Endothelial cell of umbilical vein (primary cell): ENCODE data around the gene CAPN1. TPM values are rescaled to one million over a fixed set of nuclear protein-coding genes. Genes with fewer than 3 reads are reported as not detected.

ENCODE experiments used
- BruUV-seq: library from RNA; stranded (reverse); fragments of 400-500 nt; replicated peaks from 2 replicates; lab custom pipeline; 2021; lab: Mats Ljungman, UMichigan
- CTCF ChIA-PET: fragments of 300-600, 350-600 bp; sonication (Branson Sonifier 250); formaldehyde crosslinking; loops from one replicate; lab custom pipeline; 2021; ENCODE audit warnings: antibody characterized with exemption, inconsistent platforms; lab: Charles Lee
- POLR2A ChIA-PET: fragments of 300-600, 350-600 bp; sonication (Branson Sonifier 250); formaldehyde crosslinking; loops from one replicate; lab custom pipeline; 2021; ENCODE audit warnings: antibody characterized with exemption, inconsistent platforms; lab: Charles Lee
- DNase-seq: peaks from one replicate; pipeline ENCODE4 v3.0.0-alpha.2; 2011; ENCODE audit warnings: low read depth, low spot score
- FAIRE-seq: peaks from 2 replicates; lab custom pipeline; 2011; peaks lifted over from hg19 to GRCh38; lab: Jason Lieb, UNC
- H2AFZ ChIP-seq: 2 replicates; pipeline ENCODE4 v1.6.0; 2012; ENCODE audit warnings: low read depth, low read length, control low read depth, inconsistent platforms
- H3K27ac ChIP-seq: 2 replicates; pipeline ENCODE4 v1.5.1; 2011; ENCODE audit warnings: low read depth, mild to moderate bottlenecking, control low read depth, low read length, moderate library complexity; ENCODE audit not compliant: insufficient read depth
- H3K27me3 ChIP-seq, 2 experiments: 2 replicates each; pipeline versions ENCODE4 v1.6.0 to v1.6.1; 2011; ENCODE audit warnings: low read length in 2 of 2, mixed read lengths in 1 of 2; ENCODE audit not compliant: control insufficient read depth in 2 of 2, insufficient read depth in 2 of 2
- H3K36me3 ChIP-seq, 2 experiments: 2 replicates in 1 of 2; 3 replicates in 1 of 2; pipeline ENCODE4 v1.5.1; 2011; ENCODE audit warnings: low read length in 2 of 2, mild to moderate bottlenecking in 1 of 2, moderate library complexity in 1 of 2; ENCODE audit not compliant: control insufficient read depth in 2 of 2, insufficient read depth in 2 of 2; ENCODE audit errors: extremely low read depth in 1 of 2
- H3K4me1 ChIP-seq: 3 replicates; pipeline ENCODE4 v1.5.1; 2011; ENCODE audit warnings: mild to moderate bottlenecking, low read length; ENCODE audit not compliant: control insufficient read depth, insufficient read depth; ENCODE audit errors: extremely low read depth
- H3K4me2 ChIP-seq: 2 replicates; pipeline ENCODE4 v1.6.1; 2011; ENCODE audit warnings: low read length, control low read depth, mixed read lengths; ENCODE audit not compliant: insufficient read depth
- H3K4me3 ChIP-seq, 3 experiments: fragments of 200-600 bp in 1 of 3; sonication (generic), shearing (Covaris generic) in 1 of 3; replicated peaks in 1 of 3; 2 replicates each; pipeline ENCODE4 v1.5.1; 2011 to 2016; ENCODE audit warnings: control low read depth in 3 of 3, low read length in 3 of 3, mild to moderate bottlenecking in 2 of 3, inconsistent platforms in 1 of 3, low read depth in 1 of 3, moderate library complexity in 1 of 3; ENCODE audit not compliant: insufficient read depth in 1 of 3
- H3K79me2 ChIP-seq: 2 replicates; pipeline ENCODE4 v1.6.0; 2012; ENCODE audit warnings: low read length, inconsistent platforms; ENCODE audit not compliant: control insufficient read depth, insufficient read depth
- H3K9ac ChIP-seq: replicated peaks from 2 replicates; pipeline ENCODE3; 2011; ENCODE audit warnings: low read length, control low read depth; ENCODE audit not compliant: insufficient read depth; ENCODE audit errors: extremely low read depth
- H3K9me1 ChIP-seq: replicated peaks from 3 replicates; pipeline ENCODE4 v1.6.0; 2011; ENCODE audit warnings: mild to moderate bottlenecking, low read length; ENCODE audit not compliant: control insufficient read depth, insufficient read depth; ENCODE audit errors: extremely low read depth
- H3K9me3 ChIP-seq: replicated peaks from 2 replicates; pipeline ENCODE4 v1.5.1; 2012; ENCODE audit warnings: low read length, inconsistent platforms; ENCODE audit not compliant: control insufficient read depth, insufficient read depth
- H4K20me1 ChIP-seq: replicated peaks from 2 replicates; pipeline ENCODE3; 2011; ENCODE audit warnings: mild to moderate bottlenecking, low read length; ENCODE audit not compliant: control insufficient read depth, insufficient read depth; ENCODE audit errors: extremely low read depth
- CTCF ChIP-seq, 2 donors: IDR thresholded peaks; 1 replicate in 1 of 2; 2 replicates in 1 of 2; pipeline ENCODE4 v1.5.1; 2011; ENCODE audit warnings: low read length in 2 of 2, mild to moderate bottlenecking in 2 of 2, moderate library complexity in 2 of 2, control low read depth in 1 of 2, inconsistent platforms in 1 of 2, low read depth in 1 of 2; ENCODE audit not compliant: insufficient read depth in 1 of 2; ENCODE audit errors: extremely low read depth in 1 of 2
- EZH2 ChIP-seq: IDR thresholded peaks from 2 replicates; pipeline ENCODE4 v1.6.1; 2012; ENCODE audit warnings: borderline replicate concordance, low read depth, mild to moderate bottlenecking, moderate library complexity, low read length, inconsistent platforms; ENCODE audit not compliant: severe bottlenecking
- FOS ChIP-seq: IDR thresholded peaks from 2 replicates; pipeline ENCODE4 v1.6.1; 2011; ENCODE audit warnings: mild to moderate bottlenecking, low read length, moderate library complexity, borderline replicate concordance; ENCODE audit not compliant: insufficient read depth
- GATA2 ChIP-seq: IDR thresholded peaks from 2 replicates; pipeline ENCODE4 v1.7.0; 2011; ENCODE audit warnings: low read depth, mild to moderate bottlenecking, moderate library complexity, mixed read lengths, low read length; ENCODE audit not compliant: insufficient read length, insufficient read depth
- JUN ChIP-seq: IDR thresholded peaks from 2 replicates; pipeline ENCODE4 v1.6.1; 2011; ENCODE audit warnings: borderline replicate concordance, low read depth; ENCODE audit not compliant: insufficient read length, insufficient read depth
- MYC ChIP-seq: IDR thresholded peaks from one replicate; pipeline ENCODE4 v1.6.1; 2011; ENCODE audit warnings: mild to moderate bottlenecking, low read depth, low read length
- POLR2A ChIP-seq: IDR thresholded peaks from 2 replicates; pipeline ENCODE4 v1.6.1; 2012; ENCODE audit warnings: low read depth, mild to moderate bottlenecking, control low read depth, low read length
- POLR2AphosphoS5 ChIP-seq: IDR thresholded peaks from 2 replicates; pipeline ENCODE4 v1.6.1; 2012; ENCODE audit warnings: low read depth, mild to moderate bottlenecking, control low read depth, low read length, moderate library complexity; ENCODE audit not compliant: insufficient read depth
- dilution Hi-C: fragments of 300-500 bp; cut with MboI; formaldehyde crosslinking; loops from one replicate; pipeline ENCODE4 v1.15.0; 2019; ENCODE audit warnings: low sequenced_read_pairs; ENCODE audit not compliant: extremely low pct_ligation_motif_present
- intact Hi-C: fragments of 100-400 bp; cut with micrococcal nuclease; formaldehyde crosslinking; loops from one replicate; pipeline ENCODE4 v1.10.0; 2022
- polyA plus RNA-seq, 4 experiments: library from polyadenylated mRNA; depleted of rRNA in 3 of 4; stranded (reverse) in 3 of 4; unstranded in 1 of 4; fragments of >200 nt; gene quantifications; 2 replicates each; pipeline versions ENCODE4 v1.2.1 to v1.2.3, GENCODE V29; 2011 to 2012; ENCODE audit warnings: missing spikeins in 1 of 4
- total RNA-seq: library from RNA; stranded (reverse); gene quantifications from 2 replicates; pipeline ENCODE4 v1.2.3, GENCODE V29; 2021
- TF ChIP-seq, protein P1 (sequence below): IDR thresholded peaks from 2 replicates; pipeline ENCODE4 v1.6.1; 2011; ENCODE audit not compliant: insufficient read depth, insufficient read length

CAPN1 gene
- total and polyA plus RNA-seq, 2 donors (not counting 3 experiments of a cell fraction or from before 2014, with no cell fraction given) = 217 to 218 TPM

DNA sequence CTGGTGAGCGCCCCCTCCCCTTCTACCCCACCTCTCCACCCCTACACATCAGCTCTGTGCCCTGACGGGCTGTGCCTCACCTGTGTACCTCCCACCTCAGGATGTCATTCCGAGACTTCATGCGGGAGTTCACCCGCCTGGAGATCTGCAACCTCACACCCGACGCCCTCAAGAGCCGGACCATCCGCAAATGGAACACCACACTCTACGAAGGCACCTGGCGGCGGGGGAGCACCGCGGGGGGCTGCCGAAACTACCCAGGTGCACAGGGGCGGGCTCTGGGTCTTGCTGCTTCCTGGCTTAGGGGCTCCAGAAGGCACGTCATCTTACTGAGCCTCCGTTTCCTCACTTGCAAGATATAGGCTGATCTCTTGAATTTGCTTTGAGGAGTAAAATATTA, 6.8 kb downstream of the CAPN1 start:
- CTCF ChIA-PET = interaction anchor here (1.0 kb wide), 1 partner anchor 15 kb away, joined by 3 read pairs; no protein-coding TSS in a partner anchor

More for the DNA sequence above, 6.8 kb downstream of the CAPN1 start:
- Histone ChIP-seq H3K79me2 (peaks cover 4% of the 10 kb centered on the region), H3K9me3 (no peaks in the 10 kb centered on the region), H3K27ac (no peak overlapping the region), H3K4me1 (no peaks in the 10 kb centered on the region), H3K9ac (no peak overlapping the region), H2AFZ (no peak overlapping the region), H3K9me1 (no peaks in the 10 kb centered on the region), H4K20me1 (no peaks in the 10 kb centered on the region), H3K4me3 (no peak overlapping the region), H3K4me2 (no peak overlapping the region), H3K36me3 (peaks cover 8 to 36% of the 10 kb centered on the region in 2 experiments), H3K27me3 (no peaks in the 10 kb centered on the region)
- intact Hi-C loops (no loop called here), dilution Hi-C loops (no loop called here)
- DNase-seq = no peak
- no peak for FAIRE-seq
- no TSS peak for BruUV-seq
- no peak for TF ChIP-seq POLR2AphosphoS5
- TF ChIP-seq EZH2 = no peak
- TF ChIP-seq JUN = no peak
- no peak for TF ChIP-seq FOS
- TF ChIP-seq POLR2A = no peak
- no peak for TF ChIP-seq MYC
- TF ChIP-seq, protein P1, sequence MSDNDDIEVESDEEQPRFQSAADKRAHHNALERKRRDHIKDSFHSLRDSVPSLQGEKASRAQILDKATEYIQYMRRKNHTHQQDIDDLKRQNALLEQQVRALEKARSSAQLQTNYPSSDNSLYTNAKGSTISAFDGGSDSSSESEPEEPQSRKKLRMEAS = no peak
- no peak for TF ChIP-seq CTCF (IDR thresholded peaks at IDR 0.05; ENCODE audit: extremely low read depth in 1 of 2, insufficient read depth in 1 of 2, low read depth in 1 of 2, low read length in 2 of 2)
- TF ChIP-seq GATA2 = no peak
- POLR2A ChIA-PET = no interaction called here
